B cell (primary cell): Measurements from ENCODE around the gene PLCG2. TPM values are rescaled to one million over a fixed set of nuclear protein-coding genes. Genes with fewer than 3 reads are reported as not detected.

ENCODE experiments used
- ATAC-seq: fragments of 200-7000 bp; cut with Tn5 transposase; one replicate; pipeline ENCODE4 v1.10.0; 2021; ENCODE audit warnings: low read depth, mild to moderate bottlenecking, moderate number of reproducible peaks, moderate library complexity
- CTCF ChIA-PET: fragments of 350-600 bp; sonication (Branson Sonifier 250); formaldehyde crosslinking; loops from one replicate; lab custom pipeline; 2021; ENCODE audit warnings: antibody characterized with exemption, inconsistent platforms; lab: Charles Lee
- POLR2A ChIA-PET: fragments of 350-600 bp; sonication (Branson Sonifier 250); formaldehyde crosslinking; loops from one replicate; lab custom pipeline; 2021; ENCODE audit warnings: antibody characterized with exemption; lab: Charles Lee
- DNase-seq: peaks from one replicate; pipeline ENCODE4 v3.0.0; 2013
- H2AFZ ChIP-seq: 2 replicates; pipeline ENCODE4 v1.6.1; 2012; ENCODE audit warnings: mild to moderate bottlenecking, low read depth, low read length; ENCODE audit not compliant: insufficient read depth, poor library complexity, severe bottlenecking
- H3K27ac ChIP-seq, 2 donors: 1 replicate in 1 of 2; 2 replicates in 1 of 2; pipeline ENCODE4 v1.5.1; 2012 to 2013; ENCODE audit warnings: low read length in 2 of 2, mild to moderate bottlenecking in 2 of 2, moderate library complexity in 1 of 2
- H3K27me3 ChIP-seq, 4 experiments: fragments of 200-600 bp in 1 of 4; sonication (generic) in 1 of 4; replicated peaks in 1 of 4; 1 replicate in 2 of 4; 2 replicates in 2 of 4; pipeline versions ENCODE4 v1.6.1 to v1.7.0; 2013 to 2016; ENCODE audit warnings: low read length in 3 of 4, mild to moderate bottlenecking in 2 of 4, mixed read lengths in 1 of 4, moderate library complexity in 1 of 4; ENCODE audit not compliant: insufficient read depth in 4 of 4, control insufficient read depth in 3 of 4; ENCODE audit errors: control extremely low read depth in 1 of 4
- H3K36me3 ChIP-seq, 2 experiments: replicated peaks in 1 of 2; 1 replicate in 1 of 2; 2 replicates in 1 of 2; pipeline versions ENCODE4 v1.6.1 to v1.7.1; 2013; ENCODE audit warnings: low read length in 1 of 2; ENCODE audit not compliant: insufficient read depth in 2 of 2, control insufficient read depth in 1 of 2; ENCODE audit errors: control extremely low read depth in 1 of 2, extremely low read depth in 1 of 2
- H3K4me1 ChIP-seq, 2 donors: fragments of 200-600 bp in 1 of 2; sonication (generic) in 1 of 2; 1 replicate in 1 of 2; 2 replicates in 1 of 2; pipeline versions ENCODE4 v1.5.1 to v1.6.1; 2013 to 2017; ENCODE audit warnings: low read length in 2 of 2; ENCODE audit not compliant: control insufficient read depth in 2 of 2, insufficient read depth in 2 of 2
- H3K4me2 ChIP-seq: replicated peaks from 2 replicates; pipeline ENCODE3; 2012; ENCODE audit warnings: mild to moderate bottlenecking, low read depth, low read length; ENCODE audit not compliant: poor library complexity, severe bottlenecking
- H3K4me3 ChIP-seq, 5 experiments: fragments of 200-600 bp in 1 of 5; sonication (generic) in 1 of 5; 1 replicate in 3 of 5; 2 replicates in 2 of 5; pipeline versions ENCODE4 v1.5.1 to v1.7.0; 2011 to 2016; ENCODE audit warnings: low read length in 4 of 5, mild to moderate bottlenecking in 4 of 5, low read depth in 2 of 5, control low read depth in 1 of 5, moderate library complexity in 1 of 5; ENCODE audit not compliant: insufficient read depth in 1 of 5; ENCODE audit errors: control extremely low read depth in 1 of 5, extremely low read depth in 1 of 5
- H3K79me2 ChIP-seq: fragments of 200-600 bp; sonication (generic); one replicate; pipeline ENCODE4 v1.6.0; 2016; ENCODE audit warnings: low read length; ENCODE audit not compliant: control insufficient read depth, insufficient read depth
- H3K9ac ChIP-seq: fragments of 200-600 bp; sonication (generic); 2 replicates; pipeline ENCODE4 v1.6.1; 2017; ENCODE audit warnings: mild to moderate bottlenecking, low read length, moderate library complexity
- H3K9me3 ChIP-seq, 3 donors: one replicate each; pipeline versions ENCODE4 v1.6.1 to v1.7.1; 2013; ENCODE audit warnings: low read length in 2 of 3; ENCODE audit not compliant: control insufficient read depth in 2 of 3, insufficient read depth in 1 of 3; ENCODE audit errors: control extremely low read depth in 1 of 3
- H4K20me1 ChIP-seq: 2 replicates; pipeline ENCODE4 v1.6.0; 2012; ENCODE audit warnings: mild to moderate bottlenecking, low read length; ENCODE audit not compliant: insufficient read depth, control insufficient read depth, poor library complexity, severe bottlenecking
- H3K27ac Mint-ChIP-seq: one replicate; pipeline ENCODE4 v1.8.0; 2021; ENCODE audit warnings: mixed read lengths
- H3K27me3 Mint-ChIP-seq: one replicate; pipeline ENCODE4 v1.8.0; 2021; ENCODE audit warnings: mixed read lengths
- H3K4me1 Mint-ChIP-seq: one replicate; pipeline ENCODE4 v1.8.0; 2021; ENCODE audit warnings: mixed read lengths
- H3K4me3 Mint-ChIP-seq: one replicate; pipeline ENCODE4 v1.8.0; 2021; ENCODE audit warnings: mixed read lengths
- H3K9me3 Mint-ChIP-seq: one replicate; pipeline ENCODE4 v1.8.0; 2022; ENCODE audit warnings: mixed read lengths; ENCODE audit not compliant: insufficient read depth
- EZH2 ChIP-seq: IDR thresholded peaks from 2 replicates; pipeline ENCODE4 v1.6.1; 2012; ENCODE audit warnings: borderline replicate concordance, low read depth, mild to moderate bottlenecking, moderate library complexity, low read length; ENCODE audit not compliant: insufficient read depth, poor library complexity, severe bottlenecking
- WGBS: methylation state at CpG from one replicate; pipeline ENCODE4 v1.1.5; 2013; ENCODE audit warnings: missing lambda C conversion rate; ENCODE audit not compliant: insufficient coverage; 5-methylcytosine and 5-hydroxymethylcytosine counted together
- intact Hi-C: fragments of 100-400 bp; cut with micrococcal nuclease; formaldehyde crosslinking; loops from one replicate; pipeline ENCODE4 v1.10.0; 2022
- polyA plus RNA-seq: library from polyadenylated mRNA; depleted of rRNA; stranded (reverse); fragments of >200 nt; gene quantifications from 2 replicates; pipeline ENCODE4 v1.2.3, GENCODE V29; 2012
- total RNA-seq, 2 donors: library from RNA; stranded (reverse); fragments of 120-200 nt in 1 of 2; gene quantifications; 1 replicate in 1 of 2; 2 replicates in 1 of 2; pipeline versions ENCODE4 v1.2.3 to v1.2.4, GENCODE V29; 2013 to 2022
- TF ChIP-seq, protein P1 (sequence below): fragments of 200-600 bp; IDR thresholded peaks from one replicate; pipeline ENCODE4 v1.8.0; 2022; ENCODE audit warnings: antibody characterized with exemption, mild to moderate bottlenecking

PLCG2 gene
- total and polyA plus RNA-seq, 2 donors (not counting 1 experiment from before 2014, with no cell fraction given) = 194 to 812 TPM

DNA sequence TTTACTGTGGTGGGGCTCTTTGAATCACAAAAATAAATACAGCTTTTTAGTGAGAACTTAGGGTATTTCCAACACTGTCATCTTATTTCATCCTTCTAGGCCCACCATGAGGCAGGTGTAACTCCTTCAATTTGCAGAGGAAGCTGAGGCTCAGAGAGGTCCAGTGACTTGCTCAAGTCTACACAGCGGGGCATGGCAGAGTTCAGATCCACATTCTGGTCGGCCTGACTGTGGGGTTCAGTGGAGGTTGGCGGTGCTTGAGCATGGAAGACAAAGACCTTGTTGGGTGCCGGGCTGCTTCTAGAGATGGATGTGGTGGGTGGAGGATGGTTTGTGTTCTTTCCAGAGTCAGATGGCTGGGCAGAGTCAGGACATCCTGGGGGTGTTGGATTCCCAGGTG is 39.8 kb downstream of the PLCG2 start:
- TF ChIP-seq EZH2 = no peak
- TF ChIP-seq, protein P1, sequence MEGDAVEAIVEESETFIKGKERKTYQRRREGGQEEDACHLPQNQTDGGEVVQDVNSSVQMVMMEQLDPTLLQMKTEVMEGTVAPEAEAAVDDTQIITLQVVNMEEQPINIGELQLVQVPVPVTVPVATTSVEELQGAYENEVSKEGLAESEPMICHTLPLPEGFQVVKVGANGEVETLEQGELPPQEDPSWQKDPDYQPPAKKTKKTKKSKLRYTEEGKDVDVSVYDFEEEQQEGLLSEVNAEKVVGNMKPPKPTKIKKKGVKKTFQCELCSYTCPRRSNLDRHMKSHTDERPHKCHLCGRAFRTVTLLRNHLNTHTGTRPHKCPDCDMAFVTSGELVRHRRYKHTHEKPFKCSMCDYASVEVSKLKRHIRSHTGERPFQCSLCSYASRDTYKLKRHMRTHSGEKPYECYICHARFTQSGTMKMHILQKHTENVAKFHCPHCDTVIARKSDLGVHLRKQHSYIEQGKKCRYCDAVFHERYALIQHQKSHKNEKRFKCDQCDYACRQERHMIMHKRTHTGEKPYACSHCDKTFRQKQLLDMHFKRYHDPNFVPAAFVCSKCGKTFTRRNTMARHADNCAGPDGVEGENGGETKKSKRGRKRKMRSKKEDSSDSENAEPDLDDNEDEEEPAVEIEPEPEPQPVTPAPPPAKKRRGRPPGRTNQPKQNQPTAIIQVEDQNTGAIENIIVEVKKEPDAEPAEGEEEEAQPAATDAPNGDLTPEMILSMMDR = no peak
- peak overlapping the region; percentile 57 for H3K9ac ChIP-seq
- Mint-ChIP-seq H3K4me3 (peak overlapping the region; percentile 89), H3K27me3 (no peaks in the 10 kb centered on the region), H3K27ac (peak overlapping the region; percentile 100), H3K9me3 (no peaks in the 10 kb centered on the region), H3K4me1 (peaks cover 89% of the 10 kb centered on the region)
- 49% methylated on average over 4 of the region's 4 CpGs for WGBS
- ChIA-PET CTCF (interaction anchor here (0.8 to 4.1 kb wide), 20 partner anchors 8 to 88 kb away, joined by 3 to 27 read pairs (median 4); no protein-coding TSS in a partner anchor), POLR2A (interaction anchor here (0.8 to 5.1 kb wide), 6 partner anchors 7 to 78 kb away, joined by 3 to 66 read pairs (median 5); no protein-coding TSS in a partner anchor)
- peak overlapping the region; percentile 94 to 98 for H3K27ac ChIP-seq
- peaks cover 89% of the 10 kb centered on the region for H3K79me2 ChIP-seq
- H3K4me1 ChIP-seq = peaks cover 97 to 100% of the 10 kb centered on the region in 2 donors
- no peaks in the 10 kb centered on the region for H4K20me1 ChIP-seq
- DNase-seq = no peak
- H2AFZ ChIP-seq = no peak overlapping the region
- peaks cover 0 to 11% of the 10 kb centered on the region in 2 experiments for H3K36me3 ChIP-seq
- peak overlapping the region in 1 of 5 experiments; percentile 44 for H3K4me3 ChIP-seq
- H3K4me2 ChIP-seq = peak overlapping the region; percentile 75
- intact Hi-C loops = no loop called here
- H3K9me3 ChIP-seq = no peaks in the 10 kb centered on the region
- no peak for ATAC-seq
- no peaks in the 10 kb centered on the region for H3K27me3 ChIP-seq

DNA sequence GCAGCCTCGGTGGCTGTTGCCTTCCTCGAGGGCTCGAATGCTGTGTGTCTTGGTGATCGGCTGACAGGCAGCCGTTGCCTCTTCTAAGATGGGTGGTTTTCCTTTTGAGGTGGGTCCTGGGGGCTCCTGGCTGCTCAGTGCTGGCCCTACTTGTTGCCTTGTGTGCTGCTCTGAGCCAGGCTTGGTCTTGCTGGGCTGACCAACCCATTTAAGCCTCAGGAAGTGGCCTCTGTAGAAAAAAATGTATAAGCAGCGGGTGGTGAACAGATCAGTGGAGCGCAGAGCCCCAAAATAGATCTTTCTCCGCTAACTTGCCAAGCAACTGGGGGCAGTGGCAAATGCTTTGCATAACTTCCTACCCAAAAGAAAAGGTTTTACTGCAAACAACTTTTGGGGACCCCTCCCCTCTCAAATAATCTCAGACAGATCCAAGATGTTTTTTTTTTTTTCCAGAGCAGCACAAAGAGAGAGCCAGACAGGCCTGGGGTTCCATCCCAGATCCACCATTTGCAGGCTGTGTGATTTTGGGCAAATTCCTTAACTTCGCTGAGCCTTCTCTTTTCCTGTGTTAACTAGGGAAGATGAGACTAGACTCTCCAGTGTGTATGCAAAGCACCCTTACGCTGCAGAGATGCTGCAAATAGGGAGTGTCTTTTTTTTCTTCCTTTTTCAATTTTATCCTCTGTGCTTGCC is 42.5 kb downstream of the PLCG2 start:
- Histone ChIP-seq H3K9me3 (peaks cover 0 to 8% (median 3%) of the 10 kb centered on the region in 3 donors), H4K20me1 (no peaks in the 10 kb centered on the region), H3K4me3 (peak overlapping the region; percentile 37 to 65 (median 59)), H3K27me3 (no peaks in the 10 kb centered on the region), H3K4me2 (peak overlapping the region; percentile 73), H3K79me2 (peaks cover 89% of the 10 kb centered on the region), H3K9ac (peak overlapping the region; percentile 67), H3K36me3 (peaks cover 0 to 30% of the 10 kb centered on the region in 2 experiments), H3K4me1 (peaks cover 97 to 100% of the 10 kb centered on the region in 2 donors), H2AFZ (no peak overlapping the region), H3K27ac (peak overlapping the region; percentile 94 to 98)
- POLR2A ChIA-PET = interaction anchor here (0.5 to 4.1 kb wide), 10 partner anchors 9 to 173 kb away, joined by 3 to 61 read pairs (median 8); partner anchors contain the start of gene PLCG2
- Mint-ChIP-seq H3K4me1 (peaks cover 93% of the 10 kb centered on the region), H3K4me3 (peak overlapping the region; percentile 86), H3K9me3 (no peaks in the 10 kb centered on the region), H3K27me3 (no peaks in the 10 kb centered on the region), H3K27ac (peak overlapping the region; percentile 99)
- ATAC-seq (peak; percentile 39), DNase-seq (peak; percentile 84)
- 0% methylated on average over 8 of the region's 10 CpGs for WGBS
- TF ChIP-seq EZH2 = no peak
- TF ChIP-seq, protein P1 = no peak
- intact Hi-C loops = loop anchor here (1.0 to 5.0 kb wide), 4 partner anchors 12 to 83 kb away; no protein-coding TSS in a partner anchor
- CTCF ChIA-PET = interaction anchor here (0.7 to 3.5 kb wide), 10 partner anchors 8 to 52 kb away, joined by 3 to 24 read pairs (median 6); partner anchors contain the start of gene PLCG2
